DMS114 treated with DMSO at 0.1 percent for 48 hours (cell line): ENCODE results near the gene SEC24D.
A peak's percentile ranks its signal among the peaks of the same experiment; 100 is the strongest.

Experiments used
- DNase-seq: peaks from one replicate; lab custom pipeline; 2025; ENCODE audit not compliant: unreplicated experiment; lab: John Stamatoyannopoulos, UW

Gene SEC24D

GRCh38 chr4:118729287-118730286 lies 106.3 kb downstream of the SEC24D start:
- no peak for DNase-seq

GRCh38 chr4:118727360-118727759 lies 108.6 kb downstream of the SEC24D start:
- DNase-seq = no peak

- no peak for DNase-seq
These were observed 112.6 kb downstream of the SEC24D start for GRCh38 chr4:118723369-118723768.

- DNase-seq = no peak
These were observed 114.2 kb downstream of the SEC24D start for GRCh38 chr4:118721752-118722151.

GRCh38 chr4:118718511-118719170 lies 117.3 kb downstream of the SEC24D start:
- no peak for DNase-seq

GRCh38 chr4:118716304-118716703 lies 119.6 kb downstream of the SEC24D start:
- no peak for DNase-seq

GRCh38 chr4:118714682-118715081 lies 121.2 kb downstream of the SEC24D start:
- DNase-seq = no peak

- no peak for DNase-seq
These were observed 123.1 kb downstream of the SEC24D start for GRCh38 chr4:118712872-118713271.

GRCh38 chr4:118711052-118711451 lies 124.9 kb downstream of the SEC24D start:
- DNase-seq = no peak

- DNase-seq = no peak
These were observed 132.8 kb downstream of the SEC24D start for GRCh38 chr4:118703118-118703517.

GRCh38 chr4:118684873-118685811 lies 150.8 kb downstream of the SEC24D start, which contains the start of gene METTL14:
TSS of gene METTL14 (plus strand) at chr4:118685392. CDS start at chr4:118685535, 143 bp downstream.
- DNase-seq = peak; percentile 81

GRCh38 chr4:118683513-118683912 lies 152.4 kb downstream of the SEC24D start:
- peak; percentile 6 for DNase-seq

- DNase-seq = peak; percentile 10
These were observed 153.0 kb downstream of the SEC24D start for GRCh38 chr4:118682928-118683327.

- DNase-seq = no peak
These were observed 155.1 kb downstream of the SEC24D start for GRCh38 chr4:118680808-118681207.

- DNase-seq = no peak
These were observed 159.8 kb downstream of the SEC24D start for GRCh38 chr4:118676128-118676527.
